GM18499 (cell line): ENCODE data around the gene MVD.

ENCODE experiments used
- ATAC-seq: cut with Tn5 transposase; IDR thresholded peaks from one replicate; pipeline ENCODE4 v1.9.1; 2021; ENCODE audit warnings: moderate number of reproducible peaks; ENCODE audit not compliant: insufficient read depth, unreplicated experiment

Gene MVD

DNA sequence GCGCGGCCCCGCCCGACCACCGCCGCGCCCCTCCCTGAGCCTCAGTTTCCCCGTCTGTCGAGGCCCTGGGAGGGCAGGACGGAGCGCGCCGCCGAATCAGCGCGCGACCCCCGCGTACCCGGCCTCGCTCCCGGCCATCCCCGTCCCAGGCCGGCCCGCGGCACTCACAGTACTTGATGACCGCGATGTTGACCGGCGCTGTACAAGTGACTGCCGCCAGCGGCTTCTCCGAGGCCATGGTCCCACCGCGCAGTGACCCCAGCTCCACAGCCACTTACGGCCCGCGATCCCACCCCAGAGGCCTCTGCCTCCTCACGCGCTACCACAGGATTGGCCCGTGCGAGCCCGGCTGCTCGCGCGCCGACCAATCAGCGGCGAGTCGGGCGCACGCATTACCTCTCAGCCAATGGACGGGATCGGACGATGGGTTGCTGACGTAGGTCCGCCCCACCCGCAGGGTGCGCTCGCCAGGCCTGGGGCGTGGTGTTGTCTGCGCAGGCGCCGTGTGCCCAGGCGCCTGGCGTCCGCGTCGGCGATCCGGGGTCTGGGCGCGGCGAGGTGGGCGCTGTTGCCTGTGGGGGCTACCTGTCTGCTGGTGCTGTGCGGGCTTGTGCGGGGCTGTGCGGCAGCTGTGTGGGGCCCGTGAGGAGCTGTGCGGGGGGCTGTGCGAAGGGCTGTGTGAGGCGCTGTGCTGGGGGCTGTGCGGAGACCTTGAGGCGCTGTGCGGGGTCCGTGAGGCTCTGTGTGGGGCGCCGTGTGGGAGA lies at the start of gene MVD:
Gene MVD, minus strand, starts transcription at position 249 of the 764 bp plus-strand sequence. Its CDS starts 11 bp downstream, at position 238.
- ATAC-seq, result peak; percentile 83

- no peak for ATAC-seq
Measured at GRCh38 chr16:88712362-88712979, 49.6 kb upstream of the MVD start.

- ATAC-seq, result no peak
Measured at GRCh38 chr16:88711750-88712340, 49.0 kb upstream of the MVD start.

GRCh38 chr16:88710556-88710955 lies 47.7 kb upstream of the MVD start:
- ATAC-seq, result no peak

GRCh38 chr16:88706965-88707826 lies 44.3 kb upstream of the MVD start:
- ATAC-seq, result no peak

- ATAC-seq, result no peak
Measured at GRCh38 chr16:88706229-88706964, 43.5 kb upstream of the MVD start, which contains the start of the genes CTU2 and RNF166. Gene CTU2 (plus strand): TSS chr16:88706503. CDS start chr16:88706531, 28 bp downstream. Gene RNF166 (minus strand): TSS chr16:88706408. CDS start chr16:88706325, 83 bp downstream.

DNA sequence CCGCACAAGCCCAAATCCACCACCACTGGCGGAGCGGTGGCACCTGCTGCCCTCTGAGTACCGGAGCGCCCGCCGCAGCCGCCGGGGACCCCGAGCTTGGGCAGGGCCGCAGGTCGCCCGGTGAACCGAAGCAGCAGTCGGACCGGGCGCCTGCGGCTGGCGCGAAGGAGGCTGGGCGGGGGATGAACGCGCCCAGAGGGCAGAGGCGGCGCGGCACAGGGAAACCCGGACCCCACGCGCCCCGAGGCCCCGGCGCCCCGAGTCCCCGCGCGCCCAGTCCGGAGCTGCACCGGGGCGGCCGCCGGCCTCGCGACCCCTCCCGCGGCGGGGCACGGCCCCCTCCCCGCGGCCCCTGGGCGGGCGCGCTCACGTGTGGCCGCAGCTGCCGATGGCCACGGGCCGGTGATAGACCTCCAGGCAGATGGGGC lies 42.9 kb upstream of the MVD start:
- ATAC-seq, result no peak

- no peak for ATAC-seq
Measured at GRCh38 chr16:88705076-88705684, 42.3 kb upstream of the MVD start.

GRCh38 chr16:88703486-88704309 lies 40.8 kb upstream of the MVD start:
- no peak for ATAC-seq

GRCh38 chr16:88702371-88703210 lies 39.7 kb upstream of the MVD start:
- ATAC-seq, result no peak

GRCh38 chr16:88701581-88702370 lies 38.9 kb upstream of the MVD start:
- no peak for ATAC-seq

GRCh38 chr16:88700636-88701482 lies 38.0 kb upstream of the MVD start:
- ATAC-seq, result no peak

DNA sequence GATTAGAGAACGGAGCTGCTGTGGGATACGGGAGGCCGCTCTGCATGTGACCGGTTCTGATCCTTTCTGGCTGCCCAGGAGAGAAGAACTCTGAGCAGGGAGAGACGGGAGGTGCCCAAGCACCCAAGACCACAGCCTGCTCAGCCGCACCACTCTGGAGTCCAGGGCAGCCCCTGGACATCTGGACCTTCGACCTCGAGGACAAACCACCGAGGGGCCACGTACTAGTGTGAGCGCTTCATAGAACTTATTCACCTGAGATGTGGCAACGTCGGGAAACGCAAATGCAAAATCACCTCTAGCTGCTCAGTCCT lies 37.4 kb upstream of the MVD start:
- no peak for ATAC-seq

DNA sequence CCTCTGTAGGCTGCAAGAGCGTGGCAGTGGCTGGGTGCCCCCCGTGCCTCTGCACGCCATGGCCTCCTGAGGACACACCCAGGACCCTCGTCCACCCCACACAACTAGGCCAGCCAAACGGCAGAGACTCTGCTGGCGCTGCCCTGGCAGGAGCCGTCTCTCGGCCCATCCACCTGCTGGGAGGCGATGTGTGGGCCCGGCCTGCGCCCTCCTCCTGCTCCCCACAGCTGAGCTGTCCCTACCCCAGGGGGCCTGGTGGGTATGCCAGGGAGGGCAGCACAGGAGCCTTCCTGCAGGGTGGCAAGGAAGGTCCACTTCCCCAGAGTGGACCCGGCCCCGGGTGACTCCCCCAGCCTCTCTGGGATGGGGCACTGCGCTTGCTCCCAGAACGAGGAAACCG lies 36.3 kb upstream of the MVD start:
- ATAC-seq, result no peak

DNA sequence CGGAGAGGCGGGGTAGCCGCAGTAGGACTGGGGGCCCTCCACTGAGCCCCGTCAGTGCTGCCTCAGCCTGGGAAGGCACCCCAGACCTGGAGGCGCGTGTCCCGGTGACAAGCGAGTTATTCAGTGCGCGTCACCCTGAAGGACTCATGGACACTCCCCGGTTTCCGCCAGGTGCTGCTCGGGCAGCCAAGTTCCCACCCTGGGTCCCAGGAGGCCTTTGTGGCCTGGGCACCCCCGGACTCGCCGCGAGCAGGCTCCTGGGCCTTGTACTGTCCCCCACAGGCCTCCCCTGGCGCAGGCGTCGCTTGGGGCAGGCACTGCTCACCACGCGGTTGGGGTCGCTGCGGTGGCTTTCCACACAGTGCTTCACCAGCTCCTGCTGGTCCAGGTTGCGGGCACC lies 35.8 kb upstream of the MVD start:
- ATAC-seq, result no peak
